IMR-90 (cell line): ENCODE measurements around the gene LTN1. TPM values are rescaled to one million over a fixed set of nuclear protein-coding genes. Genes with fewer than 3 reads are reported as not detected.

Source experiments
- ATAC-seq: fragments of 200-7000 bp; cut with Tn5 transposase; 2 replicates; pipeline ENCODE4 v1.9.1; 2020; ENCODE audit warnings: low read depth, mild to moderate bottlenecking, moderate library complexity
- BruUV-seq: library from RNA; stranded (reverse); fragments of 400-500 nt; replicated peaks from 2 replicates; lab custom pipeline; 2021; lab: Mats Ljungman, UMichigan
- CTCF ChIA-PET: fragments of 300-600 bp; formaldehyde crosslinking; extraction: SDS; loops from one replicate; lab custom pipeline; 2021; ENCODE audit warnings: antibody characterized with exemption; lab: Yijun Ruan, JAX
- POLR2A ChIA-PET: fragments of 300-600 bp; sonication (Branson Sonifier 250); formaldehyde crosslinking; loops from one replicate; lab custom pipeline; 2022; ENCODE audit warnings: antibody characterized with exemption; ENCODE audit not compliant: unreplicated experiment; lab: Charles Lee
- DNase-seq: peaks from one replicate; pipeline ENCODE4 v3.0.0; 2013
- H2AFZ ChIP-seq: replicated peaks from 2 replicates; pipeline ENCODE3; 2013; ENCODE audit warnings: low read length, mild to moderate bottlenecking; ENCODE audit not compliant: poor library complexity
- H2AK5ac ChIP-seq: 2 replicates; pipeline ENCODE4 v1.6.1; 2013; ENCODE audit warnings: low read depth, low read length, inconsistent platforms
- H2AK9ac ChIP-seq: replicated peaks from 2 replicates; pipeline ENCODE3; 2013; ENCODE audit warnings: mild to moderate bottlenecking, low read depth, low read length, moderate library complexity; ENCODE audit not compliant: poor library complexity
- H2BK120ac ChIP-seq: 2 replicates; pipeline ENCODE4 v1.6.1; 2013; ENCODE audit warnings: low read depth, low read length, inconsistent platforms
- H2BK15ac ChIP-seq: 3 replicates; pipeline ENCODE4 v1.6.1; 2013; ENCODE audit warnings: low read depth, low read length, inconsistent platforms
- H2BK20ac ChIP-seq: 2 replicates; pipeline ENCODE4 v1.6.1; 2013; ENCODE audit warnings: low read depth, mild to moderate bottlenecking, inconsistent platforms, low read length, moderate library complexity
- H2BK5ac ChIP-seq: 2 replicates; pipeline ENCODE4 v1.6.1; 2013; ENCODE audit warnings: mild to moderate bottlenecking, low read depth, low read length, inconsistent platforms; ENCODE audit not compliant: poor library complexity, severe bottlenecking
- H3K14ac ChIP-seq: replicated peaks from 2 replicates; pipeline ENCODE4 v1.6.1; 2013; ENCODE audit warnings: low read depth, low read length, inconsistent platforms
- H3K18ac ChIP-seq: 2 replicates; pipeline ENCODE4 v1.6.1; 2013; ENCODE audit warnings: low read depth, low read length, control low read depth
- H3K23ac ChIP-seq: 2 replicates; pipeline ENCODE4 v1.6.1; 2013; ENCODE audit warnings: low read depth, low read length, inconsistent platforms
- H3K27ac ChIP-seq: 2 replicates; pipeline ENCODE4 v1.5.1; 2013; ENCODE audit warnings: mild to moderate bottlenecking, control low read depth, low read length; ENCODE audit not compliant: insufficient read depth
- H3K27me3 ChIP-seq: 2 replicates; pipeline ENCODE4 v1.6.1; 2013; ENCODE audit warnings: low read length; ENCODE audit not compliant: control insufficient read depth, insufficient read depth
- H3K36me3 ChIP-seq: 2 replicates; pipeline ENCODE4 v1.6.1; 2013; ENCODE audit warnings: low read length, mixed read lengths; ENCODE audit not compliant: control insufficient read depth, insufficient read depth
- H3K4ac ChIP-seq: 2 replicates; pipeline ENCODE4 v1.6.1; 2013; ENCODE audit warnings: low read depth, low read length, inconsistent platforms
- H3K4me1 ChIP-seq: 2 replicates; pipeline ENCODE4 v1.6.1; 2013; ENCODE audit warnings: low read length, mixed read lengths; ENCODE audit not compliant: control insufficient read depth, insufficient read depth
- H3K4me2 ChIP-seq: 2 replicates; pipeline ENCODE4 v1.6.1; 2013; ENCODE audit warnings: low read depth, mild to moderate bottlenecking, control low read depth, low read length, moderate library complexity
- H3K4me3 ChIP-seq: 2 replicates; pipeline ENCODE4 v1.5.1; 2013; ENCODE audit warnings: low read depth, mild to moderate bottlenecking, control low read depth, low read length, moderate library complexity; ENCODE audit not compliant: insufficient read depth
- H3K56ac ChIP-seq: 2 replicates; pipeline ENCODE4 v1.6.1; 2013; ENCODE audit warnings: low read length, inconsistent platforms; ENCODE audit not compliant: insufficient read depth; ENCODE audit errors: extremely low read depth
- H3K79me1 ChIP-seq, 2 experiments: 2 replicates each; pipeline ENCODE4 v1.6.1; 2013; ENCODE audit warnings: low read length in 2 of 2, inconsistent platforms in 1 of 2, low read depth in 1 of 2
- H3K9ac ChIP-seq: 2 replicates; pipeline ENCODE4 v1.6.1; 2013; ENCODE audit warnings: low read depth, low read length, control low read depth
- H3K9me1 ChIP-seq: 2 replicates; pipeline ENCODE4 v1.6.1; 2013; ENCODE audit warnings: low read length, inconsistent platforms; ENCODE audit not compliant: insufficient read depth
- H3K9me3 ChIP-seq: 2 replicates; pipeline ENCODE4 v1.6.1; 2013; ENCODE audit warnings: low read length; ENCODE audit not compliant: control insufficient read depth, insufficient read depth
- H4K20me1 ChIP-seq: 2 replicates; pipeline ENCODE4 v1.6.1; 2013; ENCODE audit warnings: low read length, inconsistent platforms; ENCODE audit not compliant: insufficient read depth
- H4K5ac ChIP-seq: 2 replicates; pipeline ENCODE4 v1.6.1; 2013; ENCODE audit warnings: mild to moderate bottlenecking, low read depth, low read length, control low read depth
- H4K8ac ChIP-seq, 2 experiments: 2 replicates each; pipeline ENCODE4 v1.6.1; 2013; ENCODE audit warnings: low read depth in 2 of 2, low read length in 2 of 2, control low read depth in 1 of 2, inconsistent platforms in 1 of 2
- H4K91ac ChIP-seq: 2 replicates; pipeline ENCODE4 v1.6.1; 2013; ENCODE audit warnings: low read depth, low read length, inconsistent platforms; ENCODE audit not compliant: insufficient read depth
- MXI1 ChIP-seq: IDR thresholded peaks from 2 replicates; pipeline ENCODE4 v1.6.1; 2012; ENCODE audit warnings: low read depth, mild to moderate bottlenecking, low read length, moderate library complexity, borderline replicate concordance
- WGBS, 2 experiments: methylation state at CpG; one replicate each; pipeline versions ENCODE4 v1.1.5 to v1.1.7; 2013; ENCODE audit warnings: missing lambda C conversion rate in 2 of 2; ENCODE audit not compliant: insufficient read length in 1 of 2; ENCODE audit errors: extremely low coverage in 2 of 2; 5-methylcytosine and 5-hydroxymethylcytosine counted together
- dilution Hi-C: fragments of 300-500 bp; cut with HindIII; formaldehyde crosslinking; loops from one replicate; pipeline ENCODE4 v1.14.3; 2018; ENCODE audit warnings: low sequenced_read_pairs; ENCODE audit not compliant: unreplicated experiment
- in situ Hi-C: fragments of 300-500 bp; cut with MboI; formaldehyde crosslinking; loops from 3 replicates; pipeline ENCODE4 v1.14.3; 2019; ENCODE audit warnings: low sequenced_read_pairs, inconsistent platforms, mixed read lengths
- intact Hi-C: fragments of 100-400 bp; cut with micrococcal nuclease; formaldehyde crosslinking; loops from 2 replicates; pipeline ENCODE4 v1.10.0; 2022
- polyA plus RNA-seq, 3 experiments: library from polyadenylated mRNA; depleted of rRNA; stranded (reverse); fragments of >200 nt; gene quantifications; 2 replicates each; pipeline ENCODE4 v1.2.3, GENCODE V29; 2012; ENCODE audit warnings: low replicate concordance in 1 of 3
- total RNA-seq: library from RNA; depleted of rRNA; stranded (reverse); fragments of >200 nt; gene quantifications from 2 replicates; pipeline ENCODE4 v1.2.3, GENCODE V29; 2012
- TF ChIP-seq, protein P1 (sequence below): fragments of 150-350 bp; IDR thresholded peaks from 2 replicates; pipeline ENCODE4 v1.6.1; 2016; ENCODE audit warnings: low read depth, mild to moderate bottlenecking, low read length, moderate library complexity, borderline replicate concordance

The LTN1 gene
- total and polyA plus RNA-seq, 2 of the 4 experiments (the other 2 are of a cell fraction): 6.7 to 35.5 TPM

DNA sequence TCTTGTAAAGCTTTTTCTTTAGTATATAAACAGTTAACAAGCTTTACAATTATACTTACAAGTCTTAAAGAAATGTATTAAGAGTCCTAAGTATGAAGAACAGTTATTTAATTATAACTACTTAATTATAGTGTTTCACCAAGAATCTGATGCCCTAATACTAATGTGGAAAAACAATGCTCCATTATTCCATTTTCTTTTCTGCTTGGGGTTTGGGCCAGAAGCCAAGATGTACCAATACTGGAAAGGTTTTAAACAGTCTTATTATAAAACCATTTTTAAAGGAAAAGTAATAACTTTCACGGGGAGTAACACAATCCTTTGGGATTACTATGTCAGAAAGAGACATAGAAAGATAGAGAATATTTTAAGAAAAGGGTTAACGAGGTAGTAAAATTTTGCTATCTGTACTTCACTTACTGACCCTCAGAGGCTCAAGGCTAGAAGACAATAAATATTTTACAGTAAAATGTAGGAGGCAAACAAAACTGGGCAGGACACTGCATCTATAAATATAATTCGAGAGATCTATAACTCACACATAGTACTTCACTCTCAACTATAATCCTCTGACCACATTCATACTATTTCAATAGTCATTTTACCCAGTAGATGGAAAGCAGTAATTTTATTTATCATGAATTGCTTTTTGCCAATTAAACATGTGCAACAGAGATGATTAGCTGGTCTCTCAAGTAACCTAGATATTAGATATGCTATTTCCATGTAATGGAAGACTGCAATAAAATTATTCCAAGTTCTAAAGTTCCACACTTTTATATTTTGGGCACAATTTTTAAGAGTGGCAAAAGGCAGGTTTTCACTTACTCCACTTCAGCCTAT, 63.9 kb downstream of the LTN1 start:
- Histone ChIP-seq H3K36me3 (0 out of 2 replicates have a peak, but pooled peaks cover 4% of the 10 kb centered on the region), H2BK20ac (no peak overlapping the region), H3K4me2 (no peak overlapping the region), H4K8ac (no peak overlapping the region), H4K5ac (no peak overlapping the region), H3K4me1 (no peaks in the 10 kb centered on the region), H3K23ac (no peak overlapping the region), H4K20me1 (no peaks in the 10 kb centered on the region), H2BK15ac (no peak overlapping the region), H3K9me1 (no peaks in the 10 kb centered on the region), H4K91ac (no peak overlapping the region), H3K56ac (no peak overlapping the region), H2AFZ (no peak overlapping the region), H3K27me3 (no peaks in the 10 kb centered on the region), H3K18ac (no peak overlapping the region), H2AK9ac (no peak overlapping the region), H2AK5ac (no peak overlapping the region), H2BK120ac (no peak overlapping the region), H3K4ac (no peak overlapping the region), H3K4me3 (no peak overlapping the region), H3K9ac (no peak overlapping the region), H3K9me3 (no peaks in the 10 kb centered on the region), H3K79me1 (no peaks in the 10 kb centered on the region), H3K14ac (no peak overlapping the region), H3K27ac (no peak overlapping the region), H2BK5ac (no peak overlapping the region)
- dilution Hi-C loops: no loop called here
- BruUV-seq: TSS peak; percentile 83
- no peak for ATAC-seq
- no peak for DNase-seq
- in situ Hi-C loops: loop anchor here (25.0 kb wide), 2 partner anchors 866 to 1216 kb away; no protein-coding TSS in a partner anchor
- POLR2A ChIA-PET: interaction anchor here (0.6 kb wide), 1 partner anchor 757 kb away, joined by 3 read pairs; no protein-coding TSS in a partner anchor
- intact Hi-C loops: no loop called here
- TF ChIP-seq MXI1: no peak
- TF ChIP-seq, protein P1, sequence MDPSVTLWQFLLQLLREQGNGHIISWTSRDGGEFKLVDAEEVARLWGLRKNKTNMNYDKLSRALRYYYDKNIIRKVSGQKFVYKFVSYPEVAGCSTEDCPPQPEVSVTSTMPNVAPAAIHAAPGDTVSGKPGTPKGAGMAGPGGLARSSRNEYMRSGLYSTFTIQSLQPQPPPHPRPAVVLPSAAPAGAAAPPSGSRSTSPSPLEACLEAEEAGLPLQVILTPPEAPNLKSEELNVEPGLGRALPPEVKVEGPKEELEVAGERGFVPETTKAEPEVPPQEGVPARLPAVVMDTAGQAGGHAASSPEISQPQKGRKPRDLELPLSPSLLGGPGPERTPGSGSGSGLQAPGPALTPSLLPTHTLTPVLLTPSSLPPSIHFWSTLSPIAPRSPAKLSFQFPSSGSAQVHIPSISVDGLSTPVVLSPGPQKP: no peak
- CTCF ChIA-PET: interaction anchor here (0.6 kb wide), 1 partner anchor 1399 kb away, joined by 4 read pairs; no protein-coding TSS in a partner anchor
- WGBS, 2 experiments: no CpG with 5 or more reads among the region's 3 CpGs
